Prostate gland (tissue), 2 donors: ENCODE data around the gene ANGPTL1.

Experiments used
- CTCF ChIP-seq, 4 experiments: fragments of 200-600 bp in 2 of 4; fragments of 450-650 bp in 2 of 4; sonication (generic) in 2 of 4; IDR thresholded peaks; 1 replicate in 3 of 4; 2 replicates in 1 of 4; pipeline ENCODE4 v1.5.1; 2016 to 2019; ENCODE audit warnings: antibody characterized with exemption in 4 of 4, mild to moderate bottlenecking in 2 of 4, moderate library complexity in 2 of 4
- POLR2A ChIP-seq: fragments of 450-650 bp; IDR thresholded peaks from one replicate; pipeline ENCODE4 v1.6.1; 2016; ENCODE audit warnings: antibody characterized with exemption, mild to moderate bottlenecking
- POLR2AphosphoS5 ChIP-seq: sonication (generic); formaldehyde crosslinking; IDR thresholded peaks from one replicate; pipeline ENCODE4 v1.6.1; 2017; ENCODE audit warnings: antibody characterized with exemption

DNA sequence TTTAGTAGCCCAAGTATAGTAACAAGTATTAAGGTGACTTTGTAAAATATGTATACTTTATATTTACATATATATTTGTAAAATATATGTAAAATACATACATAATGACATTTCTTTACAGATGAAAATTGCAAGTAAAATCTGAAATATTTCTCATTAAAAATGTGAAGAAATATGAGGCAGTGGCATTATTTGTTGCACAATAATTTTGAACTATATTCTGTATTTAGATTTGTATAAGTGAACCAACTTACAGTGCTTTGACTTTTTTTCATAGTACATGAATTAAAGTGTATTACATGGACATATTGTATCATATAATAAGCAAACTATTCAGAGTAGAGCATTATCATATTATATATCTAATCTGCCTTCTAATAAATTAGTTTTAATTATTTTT lies 60.3 kb downstream of the ANGPTL1 start:
- TF ChIP-seq POLR2A (no peak), CTCF (IDR thresholded peaks at IDR 0.05) (no peak), POLR2AphosphoS5 (no peak)
